MCF 10A (cell line): ENCODE measurements around the gene BUD23. TPM values are rescaled to one million over a fixed set of nuclear protein-coding genes. Genes with fewer than 3 reads are reported as not detected.

Experiments used
- microRNA-seq: library from miRNA; unstranded; fragments of <30 nt; microRNA quantifications from one replicate; pipeline ENCODE4 v1.2.0, GENCODE V29; 2022
- total RNA-seq: library from RNA; stranded (reverse); gene quantifications from 2 replicates; pipeline ENCODE4 v1.2.3, GENCODE V29; 2022

Gene BUD23
- total RNA-seq, 1 experiment from 2014 or later, result 81.9 TPM

Small RNA genes lying within 50 kb of the gene (microRNA-seq; reads per million reads assigned to microRNA genes)
- not detected for gene MIR4284

Other genes starting within 250 kb of the BUD23 start
- gene FZD9, start 249.8 kb upstream of the BUD23 start, total RNA-seq, result not detected in 2 replicates
- gene BAZ1B, start 161.3 kb upstream of the BUD23 start, total RNA-seq, result 84.0 and 86.7 TPM in 2 replicates
- 66.5 and 73.3 TPM in 2 replicates for gene BCL7B, start 125.9 kb upstream of the BUD23 start, total RNA-seq
- gene TBL2, start 105.0 kb upstream of the BUD23 start, total RNA-seq, result 44.0 and 47.0 TPM in 2 replicates
- gene MLXIPL, start 59.1 kb upstream of the BUD23 start, total RNA-seq, result 1.5 TPM in 1 of 2 replicates, not detected in the other
- gene VPS37D, start 15.8 kb upstream of the BUD23 start, total RNA-seq, result 0.44 and 1.3 TPM in 2 replicates
- gene DNAJC30, start 144 bp upstream of the BUD23 start, total RNA-seq, result 11.0 and 11.4 TPM in 2 replicates
- gene STX1A, start 36.1 kb downstream of the BUD23 start, total RNA-seq, result 21.9 and 24.2 TPM in 2 replicates
- gene ABHD11, start 55.2 kb downstream of the BUD23 start, total RNA-seq, result 15.3 and 18.9 TPM in 2 replicates
- not detected in 2 replicates for gene CLDN3, start 86.7 kb downstream of the BUD23 start, total RNA-seq
- gene CLDN4, start 147.4 kb downstream of the BUD23 start, total RNA-seq, result 0.22 and 0.28 TPM in 2 replicates
- 4.4 and 7.3 TPM in 2 replicates for gene METTL27, start 158.9 kb downstream of the BUD23 start, total RNA-seq
- gene TMEM270, start 177.6 kb downstream of the BUD23 start, total RNA-seq, result not detected in 2 replicates